Activated CD4-positive, alpha-beta memory T cell treated with anti-CD3 and anti-CD28 coated beads, Interleukin-2, amount 10 ng/mL, durations not matched to agents 7 days and 5 days (primary cell): ENCODE data around the gene ZNF532. TPM values are rescaled to one million over a fixed set of nuclear protein-coding genes. Genes with fewer than 3 reads are reported as not detected.

Experiments used
- CTCF ChIA-PET: fragments of 350-600 bp; sonication (Branson Sonifier 250); formaldehyde crosslinking; loops from one replicate; lab custom pipeline; 2021; ENCODE audit warnings: antibody characterized with exemption, inconsistent platforms; lab: Charles Lee
- POLR2A ChIA-PET: fragments of 350-600 bp; sonication (Branson Sonifier 250); formaldehyde crosslinking; loops from one replicate; lab custom pipeline; 2021; ENCODE audit warnings: antibody characterized with exemption; lab: Charles Lee
- DNase-seq: peaks from one replicate; pipeline ENCODE4 v3.0.0-alpha.2; 2020
- H3K27ac Mint-ChIP-seq: one replicate; pipeline ENCODE4 v1.8.0; 2021; ENCODE audit warnings: mild to moderate bottlenecking, mixed read lengths
- H3K27me3 Mint-ChIP-seq: one replicate; pipeline ENCODE4 v1.8.0; 2021; ENCODE audit warnings: mixed read lengths
- H3K36me3 Mint-ChIP-seq: one replicate; pipeline ENCODE4 v1.8.0; 2021; ENCODE audit warnings: low read depth, mixed read lengths
- H3K4me1 Mint-ChIP-seq: one replicate; pipeline ENCODE4 v1.8.0; 2021; ENCODE audit warnings: mixed read lengths
- H3K4me3 Mint-ChIP-seq: one replicate; pipeline ENCODE4 v1.8.0; 2021; ENCODE audit warnings: mild to moderate bottlenecking, mixed read lengths
- H3K9me3 Mint-ChIP-seq: one replicate; pipeline ENCODE4 v1.8.0; 2021; ENCODE audit warnings: mixed read lengths
- total RNA-seq, 2 experiments: library from RNA; stranded (reverse); gene quantifications; one replicate each; pipeline ENCODE4 v1.2.3, GENCODE V29; 2021

Gene ZNF532
- total RNA-seq, 2 experiments from 2014 or later, result 3.4 to 4.2 TPM

- H3K36me3 Mint-ChIP-seq, result no peaks in the 10 kb centered on the region
- POLR2A ChIA-PET, result no interaction called here
Measured at GRCh38 chr18:58958628-58959027, 94.0 kb downstream of the ZNF532 start.

DNA sequence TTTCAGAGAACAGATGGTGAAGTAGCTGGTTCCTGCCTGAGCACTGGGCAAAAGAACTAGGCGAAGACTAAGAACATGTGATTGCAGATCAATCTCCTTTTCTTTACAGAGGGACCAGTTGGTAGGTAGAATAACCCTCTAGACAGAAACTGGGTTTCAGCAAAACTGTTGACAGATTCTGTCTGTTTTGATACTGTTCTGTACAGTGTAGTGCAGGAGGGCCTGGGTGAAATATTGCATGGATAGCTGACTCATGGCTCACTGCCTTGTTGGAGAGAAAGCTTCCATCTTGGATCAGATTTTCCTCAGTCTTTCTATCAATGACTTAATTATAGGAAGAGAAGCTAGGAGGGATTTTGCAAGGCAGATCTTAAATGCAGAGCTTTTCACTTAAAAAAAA lies 95.8 kb downstream of the ZNF532 start:
- Mint-ChIP-seq H3K4me3 (no peak overlapping the region), H3K36me3 (no peaks in the 10 kb centered on the region), H3K9me3 (no peaks in the 10 kb centered on the region), H3K27me3 (no peaks in the 10 kb centered on the region), H3K27ac (no peak overlapping the region), H3K4me1 (peaks cover 4% of the 10 kb centered on the region)
- no peak for DNase-seq
- ChIA-PET POLR2A (no interaction called here), CTCF (interaction anchor here (0.9 kb wide), 1 partner anchor 178 kb away, joined by 3 read pairs; no protein-coding TSS in a partner anchor)

More at GRCh38 chr18:58958628-58959027, 94.0 kb downstream of the ZNF532 start:
- Mint-ChIP-seq H3K9me3 (no peaks in the 10 kb centered on the region), H3K27ac (no peak overlapping the region), H3K27me3 (peaks cover under 1% of the 10 kb centered on the region), H3K4me3 (no peak overlapping the region), H3K4me1 (no peaks in the 10 kb centered on the region)
- no peak for DNase-seq
- CTCF ChIA-PET, result no interaction called here

GRCh38 chr18:58960946-58961722 lies 96.5 kb downstream of the ZNF532 start:
- H3K9me3 Mint-ChIP-seq, result no peaks in the 10 kb centered on the region
- ChIA-PET CTCF (no interaction called here), POLR2A (no interaction called here)
- H3K27ac Mint-ChIP-seq, result no peak overlapping the region
- H3K27me3 Mint-ChIP-seq, result peaks cover 2% of the 10 kb centered on the region
- no peak overlapping the region for H3K4me3 Mint-ChIP-seq
- DNase-seq, result no peak
- H3K36me3 Mint-ChIP-seq, result no peaks in the 10 kb centered on the region
- H3K4me1 Mint-ChIP-seq, result peaks cover 4% of the 10 kb centered on the region

DNA sequence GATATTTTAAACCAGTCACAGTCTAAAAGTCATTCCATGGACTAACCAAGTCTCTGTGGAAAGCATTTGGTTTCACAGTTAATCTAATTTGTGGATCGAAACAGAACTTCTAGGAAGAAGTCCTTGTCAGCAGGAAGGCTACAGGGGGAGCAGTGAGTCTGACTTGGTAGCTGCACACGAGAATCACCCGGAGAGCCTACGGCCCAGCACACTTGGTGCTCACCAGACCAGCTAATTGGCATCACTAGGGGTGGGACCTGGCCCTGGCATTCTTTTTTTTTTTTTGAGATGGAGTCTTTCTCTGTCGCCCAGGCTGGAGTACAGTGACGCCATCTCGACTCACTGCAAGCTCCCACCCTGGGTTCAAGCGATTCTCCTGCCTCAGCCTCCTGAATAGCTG lies 97.7 kb downstream of the ZNF532 start:
- Mint-ChIP-seq H3K27ac (no peak overlapping the region), H3K27me3 (peaks cover 2% of the 10 kb centered on the region), H3K9me3 (no peaks in the 10 kb centered on the region), H3K4me3 (no peak overlapping the region), H3K4me1 (peaks cover 4% of the 10 kb centered on the region), H3K36me3 (no peaks in the 10 kb centered on the region)
- ChIA-PET POLR2A (no interaction called here), CTCF (no interaction called here)
- DNase-seq, result no peak

- Mint-ChIP-seq H3K4me1 (peaks cover 4% of the 10 kb centered on the region), H3K4me3 (no peak overlapping the region), H3K36me3 (no peaks in the 10 kb centered on the region), H3K27me3 (peaks cover 2% of the 10 kb centered on the region), H3K9me3 (no peaks in the 10 kb centered on the region), H3K27ac (no peak overlapping the region)
- ChIA-PET POLR2A (interaction anchor here (0.6 kb wide), 1 partner anchor 988 kb away, joined by 3 read pairs; no protein-coding TSS in a partner anchor), CTCF (no interaction called here)
- DNase-seq, result no peak
Measured at GRCh38 chr18:58965291-58966004, 100.8 kb downstream of the ZNF532 start.

DNA sequence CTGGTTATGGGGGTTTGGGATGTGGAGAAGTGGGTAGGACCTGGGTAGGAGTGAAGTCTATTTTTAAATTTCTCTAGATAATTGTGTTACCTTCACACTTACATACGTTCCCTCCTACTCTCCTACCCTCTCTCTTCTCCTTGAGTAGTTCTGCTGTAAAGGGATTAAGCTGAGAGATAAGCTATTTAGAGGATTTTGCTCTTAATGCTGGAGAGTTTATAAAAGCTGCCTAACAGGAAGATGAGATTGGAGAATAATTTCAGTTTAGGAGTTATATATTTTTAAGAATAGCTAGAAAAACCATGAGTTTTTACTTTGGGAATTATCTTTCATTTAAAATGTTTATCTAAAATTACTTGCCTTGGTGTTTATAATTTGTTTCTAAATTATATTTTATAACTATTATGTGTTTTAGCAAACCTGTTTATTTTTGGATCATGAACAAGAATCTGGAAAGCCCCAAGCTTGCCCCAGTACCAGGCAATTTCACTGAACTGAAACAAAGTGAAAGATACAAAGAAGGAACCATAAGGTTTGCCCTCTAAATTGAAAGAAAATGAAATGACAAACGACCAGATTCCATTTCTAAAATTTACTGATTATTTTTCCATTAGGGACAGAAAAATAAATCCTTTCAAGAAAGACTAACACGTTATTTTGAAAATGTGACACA lies 101.5 kb downstream of the ZNF532 start:
- H3K27me3 Mint-ChIP-seq, result peaks cover 3% of the 10 kb centered on the region
- H3K36me3 Mint-ChIP-seq, result no peaks in the 10 kb centered on the region
- ChIA-PET CTCF (no interaction called here), POLR2A (no interaction called here)
- DNase-seq, result no peak
- H3K4me1 Mint-ChIP-seq, result peaks cover 4% of the 10 kb centered on the region
- no peak overlapping the region for H3K27ac Mint-ChIP-seq
- H3K9me3 Mint-ChIP-seq, result no peaks in the 10 kb centered on the region
- H3K4me3 Mint-ChIP-seq, result no peak overlapping the region

- H3K4me3 Mint-ChIP-seq, result no peak overlapping the region
- no peak for DNase-seq
- no peaks in the 10 kb centered on the region for H3K9me3 Mint-ChIP-seq
- H3K4me1 Mint-ChIP-seq, result peaks cover 4% of the 10 kb centered on the region
- ChIA-PET POLR2A (no interaction called here), CTCF (no interaction called here)
- no peaks in the 10 kb centered on the region for H3K36me3 Mint-ChIP-seq
- peaks cover 3% of the 10 kb centered on the region for H3K27me3 Mint-ChIP-seq
- H3K27ac Mint-ChIP-seq, result no peak overlapping the region
Measured at GRCh38 chr18:58966704-58967103, 102.0 kb downstream of the ZNF532 start.

GRCh38 chr18:58967751-58968254 lies 103.1 kb downstream of the ZNF532 start:
- Mint-ChIP-seq H3K4me1 (peaks cover 4% of the 10 kb centered on the region), H3K4me3 (no peak overlapping the region), H3K27ac (no peak overlapping the region), H3K36me3 (no peaks in the 10 kb centered on the region), H3K27me3 (peaks cover 3% of the 10 kb centered on the region), H3K9me3 (no peaks in the 10 kb centered on the region)
- DNase-seq, result no peak
- CTCF ChIA-PET, result no interaction called here
- POLR2A ChIA-PET, result no interaction called here

GRCh38 chr18:58970943-58971790 lies 106.5 kb downstream of the ZNF532 start:
- Mint-ChIP-seq H3K36me3 (no peaks in the 10 kb centered on the region), H3K9me3 (no peaks in the 10 kb centered on the region), H3K4me3 (no peak overlapping the region), H3K27ac (no peak overlapping the region), H3K27me3 (peaks cover 5% of the 10 kb centered on the region), H3K4me1 (no peaks in the 10 kb centered on the region)
- no peak for DNase-seq
- ChIA-PET CTCF (no interaction called here), POLR2A (no interaction called here)

DNA sequence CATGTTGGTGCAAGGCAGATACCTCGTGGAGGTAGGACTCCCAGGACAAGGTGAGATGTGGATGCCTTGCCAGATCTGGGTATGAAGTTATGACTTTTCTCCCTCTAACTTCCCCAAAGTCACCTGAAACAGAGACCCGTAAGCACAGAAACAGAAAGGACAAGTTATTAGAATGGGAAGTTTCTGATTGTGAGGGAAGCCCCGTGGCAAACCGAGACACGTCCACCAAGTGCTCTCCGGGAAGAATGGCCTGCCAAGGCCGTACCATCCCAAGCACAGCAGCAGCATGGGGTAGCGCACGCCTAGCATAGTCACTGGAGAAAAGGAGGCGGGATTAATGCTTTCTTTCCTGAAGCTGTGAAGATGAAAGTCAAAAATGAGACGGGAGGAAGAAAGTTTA lies 110.6 kb downstream of the ZNF532 start:
- Mint-ChIP-seq H3K36me3 (no peaks in the 10 kb centered on the region), H3K27me3 (peaks cover 5% of the 10 kb centered on the region), H3K4me1 (no peaks in the 10 kb centered on the region), H3K27ac (no peak overlapping the region), H3K4me3 (no peak overlapping the region), H3K9me3 (no peaks in the 10 kb centered on the region)
- no peak for DNase-seq
- POLR2A ChIA-PET, result no interaction called here
- CTCF ChIA-PET, result no interaction called here

DNA sequence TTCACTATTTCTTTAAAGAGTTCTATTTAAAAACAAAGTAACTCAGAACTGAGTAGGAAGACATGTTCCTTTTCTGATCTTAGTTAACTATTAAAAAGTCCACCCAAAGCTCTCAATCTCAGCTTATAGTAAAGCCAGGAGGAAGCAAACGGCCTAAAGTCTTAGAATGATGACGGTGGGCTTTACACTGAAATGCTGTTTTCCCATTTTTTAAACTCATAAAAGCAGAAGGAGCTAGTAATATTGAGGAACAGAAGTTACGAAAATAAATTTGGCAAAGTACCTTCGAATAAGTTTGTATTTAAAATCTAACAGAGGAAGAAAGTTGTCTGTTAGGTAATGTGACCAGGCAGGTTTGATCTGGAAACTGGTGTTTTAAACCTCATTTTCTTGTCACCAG lies 111.1 kb downstream of the ZNF532 start:
- Mint-ChIP-seq H3K36me3 (no peaks in the 10 kb centered on the region), H3K4me1 (no peaks in the 10 kb centered on the region), H3K27ac (no peak overlapping the region), H3K27me3 (peaks cover 5% of the 10 kb centered on the region), H3K9me3 (no peaks in the 10 kb centered on the region), H3K4me3 (no peak overlapping the region)
- ChIA-PET POLR2A (no interaction called here), CTCF (no interaction called here)
- no peak for DNase-seq

- H3K27me3 Mint-ChIP-seq, result peaks cover 3% of the 10 kb centered on the region
- no peak overlapping the region for H3K4me3 Mint-ChIP-seq
- no peak for DNase-seq
- H3K9me3 Mint-ChIP-seq, result no peaks in the 10 kb centered on the region
- POLR2A ChIA-PET, result no interaction called here
- H3K27ac Mint-ChIP-seq, result no peak overlapping the region
- H3K4me1 Mint-ChIP-seq, result peaks cover 1% of the 10 kb centered on the region
- H3K36me3 Mint-ChIP-seq, result no peaks in the 10 kb centered on the region
- CTCF ChIA-PET, result interaction anchor here (0.5 kb wide), 1 partner anchor 896 kb away, joined by 3 read pairs; no protein-coding TSS in a partner anchor
Measured at GRCh38 chr18:58977223-58977622, 112.5 kb downstream of the ZNF532 start.
